ENCODE results near the gene UBE2G1. TPM values are rescaled to one million over a fixed set of nuclear protein-coding genes. Genes with fewer than 3 reads are reported as not detected.

The UBE2G1 gene
- total RNA-seq, 1 experiment from 2014 or later, result 80.6 TPM

DNA sequence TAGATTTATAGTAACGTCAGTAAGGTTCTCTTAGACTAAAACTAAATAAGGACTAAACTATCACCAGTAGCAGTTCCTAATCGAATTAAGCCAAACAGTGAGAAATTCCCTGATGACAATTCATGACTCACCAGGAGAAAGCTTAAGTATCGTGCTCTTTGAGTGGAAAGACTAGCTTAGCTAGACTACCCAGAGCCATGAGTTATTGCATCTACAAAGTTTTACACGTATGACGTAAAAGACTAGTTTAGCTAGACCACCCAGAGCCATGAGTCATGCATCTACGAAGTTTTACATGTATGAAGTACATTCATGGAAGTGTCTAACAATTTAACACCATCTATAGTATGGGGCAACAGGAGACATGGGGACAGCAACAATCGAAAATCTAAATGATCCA, 36.6 kb downstream of the UBE2G1 start (continued):
- TF ChIP-seq, protein P1, sequence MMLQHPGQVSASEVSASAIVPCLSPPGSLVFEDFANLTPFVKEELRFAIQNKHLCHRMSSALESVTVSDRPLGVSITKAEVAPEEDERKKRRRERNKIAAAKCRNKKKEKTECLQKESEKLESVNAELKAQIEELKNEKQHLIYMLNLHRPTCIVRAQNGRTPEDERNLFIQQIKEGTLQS (IDR thresholded peaks at IDR 0.05), result no peak

DNA sequence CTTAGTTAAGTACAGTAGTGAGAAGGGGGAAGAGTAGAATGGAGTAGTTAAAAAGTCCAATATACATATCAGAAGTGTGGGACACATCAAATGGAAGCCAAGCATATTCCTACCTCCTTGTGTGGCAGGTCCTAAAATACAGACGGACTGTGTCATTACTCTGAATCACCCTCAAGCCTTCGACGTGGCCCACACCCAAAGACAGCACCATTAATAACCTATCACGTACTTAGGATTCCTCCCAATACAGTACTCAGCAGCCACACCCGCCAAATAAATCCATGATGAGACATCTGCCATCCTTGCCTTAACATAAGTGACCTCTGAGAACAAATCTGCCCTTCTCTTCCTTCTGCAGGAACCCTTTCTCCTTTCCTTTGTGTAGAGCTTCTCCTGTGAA, 38.9 kb downstream of the UBE2G1 start:
- no peaks in the 10 kb centered on the region for H3K27me3 ChIP-seq (ENCODE audit: insufficient read depth, low read length)
- no TSS peak for BruUV-seq (replicated peaks)
- no peaks in the 10 kb centered on the region for H3K9me2 ChIP-seq (ENCODE audit: insufficient read depth)
- peak overlapping the region; percentile 46; the same call in 1 of the 2 replicates for H3K27ac ChIP-seq (ENCODE audit: low read depth, low read length)
- ChIA-PET POLR2A (no interaction called here), RAD21 (ENCODE audit: low non-redundant PET in 1 of 2, low total read pairs in 2 of 2, uncharacterized antibody in 2 of 2, unreplicated experiment in 2 of 2) (interaction anchor here in 1 of 2 experiments (0.6 kb wide), 1 partner anchor 239 kb away, joined by 4 read pairs; no protein-coding TSS in a partner anchor), CTCF (no interaction called here)
- intact Hi-C loops (cut with micrococcal nuclease), result no loop called here
- H3K36me3 ChIP-seq (ENCODE audit: control insufficient read depth in 1 of 2, insufficient read depth in 2 of 2, low read length in 2 of 2), result no peaks in the 10 kb centered on the region
- peaks cover 33 to 61% of the 10 kb centered on the region in 2 experiments for H3K4me1 ChIP-seq (ENCODE audit: control insufficient read depth in 1 of 2, insufficient read depth in 2 of 2, low read length in 2 of 2)
- peaks cover 13% of the 10 kb centered on the region; the same call in 1 of the 2 replicates for H4K20me1 ChIP-seq (ENCODE audit: insufficient read depth)
- H3K9ac ChIP-seq (ENCODE audit: low read length), result peak overlapping the region; percentile 32
- peak; percentile 87 for ATAC-seq
- H3K79me2 ChIP-seq (ENCODE audit: insufficient read depth, low read length), result peaks cover 99% of the 10 kb centered on the region
- peak overlapping the region in 1 of 2 experiments; percentile 11; a peak in 1 of 4 replicates for H3K4me3 ChIP-seq (replicated peaks in 1 of 2; ENCODE audit: low read depth in 1 of 2, low read length in 2 of 2)
- peak; percentile 82 for DNase-seq (ENCODE audit: low read depth, low spot score)
- H2AFZ ChIP-seq (ENCODE audit: low read depth, low read length, poor library complexity, severe bottlenecking), result no peak overlapping the region
- H3K4me2 ChIP-seq (ENCODE audit: low read length), result peak overlapping the region; percentile 67
- no peaks in the 10 kb centered on the region for H3K9me3 ChIP-seq (ENCODE audit: control insufficient read depth in 1 of 2, insufficient read depth in 1 of 2, low read depth in 1 of 2, low read length in 2 of 2)
- TF ChIP-seq EZH2phosphoT487 (IDR thresholded peaks at IDR 0.05; ENCODE audit: borderline replicate concordance) (no peak), POLR2A (IDR thresholded peaks at IDR 0.05; ENCODE audit: borderline replicate concordance, extremely low read depth, insufficient read depth, insufficient read length) (no peak), EGR1 (IDR thresholded peaks at IDR 0.05; ENCODE audit: low read depth) (no peak), SP1 (IDR thresholded peaks at IDR 0.05; ENCODE audit: low read depth) (peak; percentile 67), CBX3 (IDR thresholded peaks at IDR 0.05; ENCODE audit: low read depth) (peak; percentile 47; the same call in 1 of the 2 replicates), FOSL1 (IDR thresholded peaks at IDR 0.05; ENCODE audit: low read depth) (peak; percentile 52; the same call in 1 of the 2 replicates), ZFX (IDR thresholded peaks at IDR 0.05) (no peak), POLR2AphosphoS5 (IDR thresholded peaks at IDR 0.05; ENCODE audit: low read depth, low read length) (no peak), JUND (IDR thresholded peaks at IDR 0.05) (peak; percentile 45; the same call in 1 of the 2 replicates), RAD21 (IDR thresholded peaks at IDR 0.05; ENCODE audit: low read depth) (no peak), ELF1 (IDR thresholded peaks at IDR 0.05; ENCODE audit: borderline replicate concordance, low read depth) (no peak), CEBPB (IDR thresholded peaks at IDR 0.05; ENCODE audit: low read depth) (no peak), TCF7L2 (IDR thresholded peaks at IDR 0.05; ENCODE audit: borderline replicate concordance, extremely low read depth, insufficient read depth, insufficient read length) (no peak)
- TF ChIP-seq, protein P2, sequence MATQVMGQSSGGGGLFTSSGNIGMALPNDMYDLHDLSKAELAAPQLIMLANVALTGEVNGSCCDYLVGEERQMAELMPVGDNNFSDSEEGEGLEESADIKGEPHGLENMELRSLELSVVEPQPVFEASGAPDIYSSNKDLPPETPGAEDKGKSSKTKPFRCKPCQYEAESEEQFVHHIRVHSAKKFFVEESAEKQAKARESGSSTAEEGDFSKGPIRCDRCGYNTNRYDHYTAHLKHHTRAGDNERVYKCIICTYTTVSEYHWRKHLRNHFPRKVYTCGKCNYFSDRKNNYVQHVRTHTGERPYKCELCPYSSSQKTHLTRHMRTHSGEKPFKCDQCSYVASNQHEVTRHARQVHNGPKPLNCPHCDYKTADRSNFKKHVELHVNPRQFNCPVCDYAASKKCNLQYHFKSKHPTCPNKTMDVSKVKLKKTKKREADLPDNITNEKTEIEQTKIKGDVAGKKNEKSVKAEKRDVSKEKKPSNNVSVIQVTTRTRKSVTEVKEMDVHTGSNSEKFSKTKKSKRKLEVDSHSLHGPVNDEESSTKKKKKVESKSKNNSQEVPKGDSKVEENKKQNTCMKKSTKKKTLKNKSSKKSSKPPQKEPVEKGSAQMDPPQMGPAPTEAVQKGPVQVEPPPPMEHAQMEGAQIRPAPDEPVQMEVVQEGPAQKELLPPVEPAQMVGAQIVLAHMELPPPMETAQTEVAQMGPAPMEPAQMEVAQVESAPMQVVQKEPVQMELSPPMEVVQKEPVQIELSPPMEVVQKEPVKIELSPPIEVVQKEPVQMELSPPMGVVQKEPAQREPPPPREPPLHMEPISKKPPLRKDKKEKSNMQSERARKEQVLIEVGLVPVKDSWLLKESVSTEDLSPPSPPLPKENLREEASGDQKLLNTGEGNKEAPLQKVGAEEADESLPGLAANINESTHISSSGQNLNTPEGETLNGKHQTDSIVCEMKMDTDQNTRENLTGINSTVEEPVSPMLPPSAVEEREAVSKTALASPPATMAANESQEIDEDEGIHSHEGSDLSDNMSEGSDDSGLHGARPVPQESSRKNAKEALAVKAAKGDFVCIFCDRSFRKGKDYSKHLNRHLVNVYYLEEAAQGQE (IDR thresholded peaks at IDR 0.05; ENCODE audit: low read depth), result no peak
- TF ChIP-seq, protein P1 (IDR thresholded peaks at IDR 0.05), result no peak
- TF ChIP-seq, protein P3, sequence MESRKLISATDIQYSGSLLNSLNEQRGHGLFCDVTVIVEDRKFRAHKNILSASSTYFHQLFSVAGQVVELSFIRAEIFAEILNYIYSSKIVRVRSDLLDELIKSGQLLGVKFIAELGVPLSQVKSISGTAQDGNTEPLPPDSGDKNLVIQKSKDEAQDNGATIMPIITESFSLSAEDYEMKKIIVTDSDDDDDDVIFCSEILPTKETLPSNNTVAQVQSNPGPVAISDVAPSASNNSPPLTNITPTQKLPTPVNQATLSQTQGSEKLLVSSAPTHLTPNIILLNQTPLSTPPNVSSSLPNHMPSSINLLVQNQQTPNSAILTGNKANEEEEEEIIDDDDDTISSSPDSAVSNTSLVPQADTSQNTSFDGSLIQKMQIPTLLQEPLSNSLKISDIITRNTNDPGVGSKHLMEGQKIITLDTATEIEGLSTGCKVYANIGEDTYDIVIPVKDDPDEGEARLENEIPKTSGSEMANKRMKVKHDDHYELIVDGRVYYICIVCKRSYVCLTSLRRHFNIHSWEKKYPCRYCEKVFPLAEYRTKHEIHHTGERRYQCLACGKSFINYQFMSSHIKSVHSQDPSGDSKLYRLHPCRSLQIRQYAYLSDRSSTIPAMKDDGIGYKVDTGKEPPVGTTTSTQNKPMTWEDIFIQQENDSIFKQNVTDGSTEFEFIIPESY (IDR thresholded peaks at IDR 0.05; ENCODE audit: extremely low read depth, insufficient replicate concordance, low read length), result no peak
- TF ChIP-seq, protein P4, sequence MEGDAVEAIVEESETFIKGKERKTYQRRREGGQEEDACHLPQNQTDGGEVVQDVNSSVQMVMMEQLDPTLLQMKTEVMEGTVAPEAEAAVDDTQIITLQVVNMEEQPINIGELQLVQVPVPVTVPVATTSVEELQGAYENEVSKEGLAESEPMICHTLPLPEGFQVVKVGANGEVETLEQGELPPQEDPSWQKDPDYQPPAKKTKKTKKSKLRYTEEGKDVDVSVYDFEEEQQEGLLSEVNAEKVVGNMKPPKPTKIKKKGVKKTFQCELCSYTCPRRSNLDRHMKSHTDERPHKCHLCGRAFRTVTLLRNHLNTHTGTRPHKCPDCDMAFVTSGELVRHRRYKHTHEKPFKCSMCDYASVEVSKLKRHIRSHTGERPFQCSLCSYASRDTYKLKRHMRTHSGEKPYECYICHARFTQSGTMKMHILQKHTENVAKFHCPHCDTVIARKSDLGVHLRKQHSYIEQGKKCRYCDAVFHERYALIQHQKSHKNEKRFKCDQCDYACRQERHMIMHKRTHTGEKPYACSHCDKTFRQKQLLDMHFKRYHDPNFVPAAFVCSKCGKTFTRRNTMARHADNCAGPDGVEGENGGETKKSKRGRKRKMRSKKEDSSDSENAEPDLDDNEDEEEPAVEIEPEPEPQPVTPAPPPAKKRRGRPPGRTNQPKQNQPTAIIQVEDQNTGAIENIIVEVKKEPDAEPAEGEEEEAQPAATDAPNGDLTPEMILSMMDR (IDR thresholded peaks at IDR 0.05 in 2 of 3, conservative IDR thresholded peaks at IDR 0.05 in 1 of 3; ENCODE audit: borderline replicate concordance in 1 of 3, insufficient read depth in 1 of 3, low read depth in 2 of 3, low read length in 2 of 3), result no peak
- TF ChIP-seq, protein P5, sequence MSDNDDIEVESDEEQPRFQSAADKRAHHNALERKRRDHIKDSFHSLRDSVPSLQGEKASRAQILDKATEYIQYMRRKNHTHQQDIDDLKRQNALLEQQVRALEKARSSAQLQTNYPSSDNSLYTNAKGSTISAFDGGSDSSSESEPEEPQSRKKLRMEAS (IDR thresholded peaks at IDR 0.05), result peak; percentile 39; the same call in 1 of the 2 replicates

All from HCT116 (cell line).